Panc1 (cell line): Measurements from ENCODE around the gene TMEM63C. TPM values are rescaled to one million over a fixed set of nuclear protein-coding genes. Genes with fewer than 3 reads are reported as not detected.

Source experiments
- ATAC-seq: fragments of 200-7000 bp; cut with Tn5 transposase; 2 replicates; pipeline ENCODE4 v1.9.1; 2020; ENCODE audit warnings: mild to moderate bottlenecking, moderate library complexity
- BruUV-seq: library from RNA; stranded (reverse); fragments of 400-500 nt; replicated peaks from 2 replicates; lab custom pipeline; 2021; lab: Mats Ljungman, UMichigan
- CTCF ChIA-PET: fragments of 300-600 bp; sonication (Branson Sonifier 250); formaldehyde crosslinking; loops from one replicate; lab custom pipeline; 2022; ENCODE audit warnings: antibody characterized with exemption; lab: Charles Lee
- POLR2A ChIA-PET: fragments of 300-600 bp; sonication (Branson Sonifier 250); formaldehyde crosslinking; loops from one replicate; lab custom pipeline; 2022; ENCODE audit warnings: antibody characterized with exemption; lab: Charles Lee
- DNase-seq: peaks from one replicate; pipeline ENCODE4 v3.0.0-alpha.2; 2010; ENCODE audit warnings: low read depth, low spot score
- H3K27ac ChIP-seq: 2 replicates; pipeline ENCODE4 v1.5.1; 2011; ENCODE audit warnings: mild to moderate bottlenecking, low read length, inconsistent platforms
- H3K27me3 ChIP-seq: fragments of 200-500 bp; sonication (Bioruptor generic); 2 replicates; pipeline ENCODE4 v1.6.0; 2014; ENCODE audit warnings: low read length, inconsistent platforms; ENCODE audit not compliant: control insufficient read depth, insufficient read depth
- H3K36me3 ChIP-seq: fragments of 200-500 bp; sonication (Bioruptor generic); 2 replicates; pipeline ENCODE4 v1.5.1; 2014; ENCODE audit warnings: inconsistent platforms, mild to moderate bottlenecking, low read length, moderate library complexity; ENCODE audit not compliant: control insufficient read depth, insufficient read depth
- H3K4me1 ChIP-seq: 2 replicates; pipeline ENCODE4 v1.5.1; 2011; ENCODE audit warnings: inconsistent platforms, mild to moderate bottlenecking, low read length, moderate library complexity; ENCODE audit not compliant: control insufficient read depth, insufficient read depth
- H3K4me3 ChIP-seq, 2 experiments: 2 replicates each; pipeline ENCODE4 v1.5.1; 2011 to 2012; ENCODE audit warnings: low read depth in 2 of 2, low read length in 2 of 2, mild to moderate bottlenecking in 2 of 2, inconsistent platforms in 1 of 2, moderate library complexity in 1 of 2
- H3K9me3 ChIP-seq: fragments of 200-500 bp; sonication (Bioruptor generic); 2 replicates; pipeline ENCODE4 v1.5.1; 2014; ENCODE audit warnings: low read depth, mild to moderate bottlenecking, inconsistent platforms, low read length, moderate library complexity; ENCODE audit not compliant: control insufficient read depth, insufficient read depth
- POLR2AphosphoS5 ChIP-seq: IDR thresholded peaks from 2 replicates; pipeline ENCODE4 v1.6.1; 2012; ENCODE audit warnings: mild to moderate bottlenecking, low read depth, low read length, moderate library complexity
- SIN3A ChIP-seq: IDR thresholded peaks from 2 replicates; pipeline ENCODE4 v1.6.1; 2012; ENCODE audit warnings: low read depth, mild to moderate bottlenecking, low read length, moderate library complexity, borderline replicate concordance; ENCODE audit not compliant: insufficient read depth
- TCF7L2 ChIP-seq: IDR thresholded peaks from 2 replicates; pipeline ENCODE4 v1.6.1; 2011; ENCODE audit warnings: mild to moderate bottlenecking, low read depth, low read length, inconsistent platforms
- in situ Hi-C: cut with HindIII; loops from 2 replicates; pipeline ENCODE4 v1.10.0; 2016; ENCODE audit warnings: low sequenced_read_pairs, low pct_unique_long_range_greater_than_20kb
- intact Hi-C: fragments of 100-400 bp; cut with micrococcal nuclease; formaldehyde crosslinking; loops from one replicate; pipeline ENCODE4 v1.10.0; 2022; ENCODE audit not compliant: unreplicated experiment
- total RNA-seq: library from RNA; stranded (reverse); gene quantifications from one replicate; pipeline ENCODE4 v1.2.1, GENCODE V29; 2021; ENCODE audit not compliant: unreplicated experiment
- TF ChIP-seq, protein P1 (sequence below), 2 experiments: IDR thresholded peaks; 2 replicates each; pipeline ENCODE4 v1.6.1; 2011 to 2012; ENCODE audit warnings: low read depth in 2 of 2, control low read depth in 1 of 2, low read length in 1 of 2, mild to moderate bottlenecking in 1 of 2, moderate library complexity in 1 of 2; ENCODE audit not compliant: insufficient read depth in 1 of 2
- TF ChIP-seq, protein P2 (sequence below): fragments of 450-650 bp; IDR thresholded peaks from 2 replicates; pipeline ENCODE4 v1.5.1; 2017; ENCODE audit warnings: mild to moderate bottlenecking

The TMEM63C gene
- total RNA-seq, 1 experiment from 2014 or later: 2.4 TPM

DNA sequence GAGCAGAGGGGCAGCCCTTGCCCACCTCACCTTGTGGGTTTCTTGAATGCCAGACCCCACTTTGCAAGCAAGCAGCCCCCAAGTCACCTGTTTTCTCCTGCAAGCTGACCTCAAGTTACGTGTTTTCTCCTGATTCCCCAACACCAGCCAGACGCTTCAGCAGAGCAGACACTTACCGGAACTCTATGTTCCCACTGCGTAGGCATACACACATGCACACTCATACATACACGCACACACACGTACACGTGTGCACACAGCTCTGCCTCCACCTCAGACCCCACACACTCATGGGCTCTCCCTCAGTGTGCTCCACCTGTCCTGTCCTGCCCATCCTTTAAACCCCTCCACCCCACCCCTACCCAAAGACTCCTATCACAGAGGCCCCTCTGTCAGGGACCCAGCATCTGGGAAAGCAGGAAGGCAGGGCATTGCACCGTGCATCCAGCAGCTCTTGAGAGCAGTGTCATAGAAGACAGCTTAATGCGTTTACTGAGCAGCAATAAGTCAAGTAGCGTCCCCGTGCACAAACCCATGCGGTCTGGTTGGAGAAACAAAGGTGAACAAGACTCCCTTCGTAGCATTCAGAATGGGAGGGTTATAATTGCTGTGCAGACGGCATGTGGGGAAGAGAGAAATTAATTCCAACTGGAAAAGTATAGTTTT lies 44.4 kb downstream of the TMEM63C start:
- Histone ChIP-seq H3K27me3 (no peaks in the 10 kb centered on the region), H3K27ac (no peak overlapping the region), H3K36me3 (no peaks in the 10 kb centered on the region), H3K4me3 (no peak overlapping the region), H3K9me3 (no peaks in the 10 kb centered on the region), H3K4me1 (no peaks in the 10 kb centered on the region)
- ChIA-PET CTCF (no interaction called here), POLR2A (no interaction called here)
- TF ChIP-seq POLR2AphosphoS5: no peak
- TF ChIP-seq, protein P1, sequence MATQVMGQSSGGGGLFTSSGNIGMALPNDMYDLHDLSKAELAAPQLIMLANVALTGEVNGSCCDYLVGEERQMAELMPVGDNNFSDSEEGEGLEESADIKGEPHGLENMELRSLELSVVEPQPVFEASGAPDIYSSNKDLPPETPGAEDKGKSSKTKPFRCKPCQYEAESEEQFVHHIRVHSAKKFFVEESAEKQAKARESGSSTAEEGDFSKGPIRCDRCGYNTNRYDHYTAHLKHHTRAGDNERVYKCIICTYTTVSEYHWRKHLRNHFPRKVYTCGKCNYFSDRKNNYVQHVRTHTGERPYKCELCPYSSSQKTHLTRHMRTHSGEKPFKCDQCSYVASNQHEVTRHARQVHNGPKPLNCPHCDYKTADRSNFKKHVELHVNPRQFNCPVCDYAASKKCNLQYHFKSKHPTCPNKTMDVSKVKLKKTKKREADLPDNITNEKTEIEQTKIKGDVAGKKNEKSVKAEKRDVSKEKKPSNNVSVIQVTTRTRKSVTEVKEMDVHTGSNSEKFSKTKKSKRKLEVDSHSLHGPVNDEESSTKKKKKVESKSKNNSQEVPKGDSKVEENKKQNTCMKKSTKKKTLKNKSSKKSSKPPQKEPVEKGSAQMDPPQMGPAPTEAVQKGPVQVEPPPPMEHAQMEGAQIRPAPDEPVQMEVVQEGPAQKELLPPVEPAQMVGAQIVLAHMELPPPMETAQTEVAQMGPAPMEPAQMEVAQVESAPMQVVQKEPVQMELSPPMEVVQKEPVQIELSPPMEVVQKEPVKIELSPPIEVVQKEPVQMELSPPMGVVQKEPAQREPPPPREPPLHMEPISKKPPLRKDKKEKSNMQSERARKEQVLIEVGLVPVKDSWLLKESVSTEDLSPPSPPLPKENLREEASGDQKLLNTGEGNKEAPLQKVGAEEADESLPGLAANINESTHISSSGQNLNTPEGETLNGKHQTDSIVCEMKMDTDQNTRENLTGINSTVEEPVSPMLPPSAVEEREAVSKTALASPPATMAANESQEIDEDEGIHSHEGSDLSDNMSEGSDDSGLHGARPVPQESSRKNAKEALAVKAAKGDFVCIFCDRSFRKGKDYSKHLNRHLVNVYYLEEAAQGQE (IDR thresholded peaks at IDR 0.05; ENCODE audit: insufficient read depth in 1 of 2, low read depth in 2 of 2, low read length in 1 of 2): no peak
- TF ChIP-seq, protein P2, sequence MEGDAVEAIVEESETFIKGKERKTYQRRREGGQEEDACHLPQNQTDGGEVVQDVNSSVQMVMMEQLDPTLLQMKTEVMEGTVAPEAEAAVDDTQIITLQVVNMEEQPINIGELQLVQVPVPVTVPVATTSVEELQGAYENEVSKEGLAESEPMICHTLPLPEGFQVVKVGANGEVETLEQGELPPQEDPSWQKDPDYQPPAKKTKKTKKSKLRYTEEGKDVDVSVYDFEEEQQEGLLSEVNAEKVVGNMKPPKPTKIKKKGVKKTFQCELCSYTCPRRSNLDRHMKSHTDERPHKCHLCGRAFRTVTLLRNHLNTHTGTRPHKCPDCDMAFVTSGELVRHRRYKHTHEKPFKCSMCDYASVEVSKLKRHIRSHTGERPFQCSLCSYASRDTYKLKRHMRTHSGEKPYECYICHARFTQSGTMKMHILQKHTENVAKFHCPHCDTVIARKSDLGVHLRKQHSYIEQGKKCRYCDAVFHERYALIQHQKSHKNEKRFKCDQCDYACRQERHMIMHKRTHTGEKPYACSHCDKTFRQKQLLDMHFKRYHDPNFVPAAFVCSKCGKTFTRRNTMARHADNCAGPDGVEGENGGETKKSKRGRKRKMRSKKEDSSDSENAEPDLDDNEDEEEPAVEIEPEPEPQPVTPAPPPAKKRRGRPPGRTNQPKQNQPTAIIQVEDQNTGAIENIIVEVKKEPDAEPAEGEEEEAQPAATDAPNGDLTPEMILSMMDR: no peak
- TF ChIP-seq SIN3A: no peak
- no peak for DNase-seq
- in situ Hi-C loops: no loop called here
- ATAC-seq: no peak
- intact Hi-C loops: no loop called here
- BruUV-seq: no TSS peak

DNA sequence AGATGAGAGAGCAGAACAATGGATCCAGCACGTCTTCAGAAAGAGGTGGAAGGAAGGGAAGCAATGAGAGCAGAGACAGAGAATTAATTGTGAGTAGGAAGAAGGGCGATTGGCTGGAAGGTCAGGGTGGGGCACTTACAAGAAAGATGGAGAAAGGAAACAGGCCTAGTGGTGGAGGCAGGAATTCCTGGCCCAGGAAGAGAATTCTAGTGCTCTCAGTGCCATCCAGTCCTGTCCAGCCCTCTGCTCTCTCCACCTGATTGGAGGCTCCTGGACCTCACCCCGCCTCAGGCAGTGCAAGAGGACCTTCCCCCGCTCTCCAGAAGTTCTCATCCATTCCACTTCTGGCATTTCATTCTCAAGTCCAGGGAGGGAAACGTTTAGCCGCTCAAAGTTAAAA lies 46.5 kb downstream of the TMEM63C start:
- ATAC-seq: no peak
- no peak for DNase-seq
- BruUV-seq: no TSS peak
- no peak for TF ChIP-seq SIN3A
- TF ChIP-seq POLR2AphosphoS5: no peak
- TF ChIP-seq, protein P1 (IDR thresholded peaks at IDR 0.05; ENCODE audit: insufficient read depth in 1 of 2, low read depth in 2 of 2, low read length in 1 of 2): no peak
- TF ChIP-seq, protein P2: no peak
- no peak for TF ChIP-seq TCF7L2
- Histone ChIP-seq H3K9me3 (no peaks in the 10 kb centered on the region), H3K27me3 (no peaks in the 10 kb centered on the region), H3K36me3 (no peaks in the 10 kb centered on the region), H3K4me3 (no peak overlapping the region), H3K4me1 (no peaks in the 10 kb centered on the region), H3K27ac (no peak overlapping the region)
- intact Hi-C loops (no loop called here), in situ Hi-C loops (no loop called here)
- ChIA-PET POLR2A (no interaction called here), CTCF (no interaction called here)
